Measurements from ENCODE around the gene AXIN1.
"Not testable (repeated sequence)": the region's sequence is repeated elsewhere in the genome, so short reads cannot be mapped to it uniquely, and the experiment has no call there.

GRCh38 chr16:341974-342336 is 10.6 kb downstream of the AXIN1 start:
- TF ChIP-seq, protein P1, sequence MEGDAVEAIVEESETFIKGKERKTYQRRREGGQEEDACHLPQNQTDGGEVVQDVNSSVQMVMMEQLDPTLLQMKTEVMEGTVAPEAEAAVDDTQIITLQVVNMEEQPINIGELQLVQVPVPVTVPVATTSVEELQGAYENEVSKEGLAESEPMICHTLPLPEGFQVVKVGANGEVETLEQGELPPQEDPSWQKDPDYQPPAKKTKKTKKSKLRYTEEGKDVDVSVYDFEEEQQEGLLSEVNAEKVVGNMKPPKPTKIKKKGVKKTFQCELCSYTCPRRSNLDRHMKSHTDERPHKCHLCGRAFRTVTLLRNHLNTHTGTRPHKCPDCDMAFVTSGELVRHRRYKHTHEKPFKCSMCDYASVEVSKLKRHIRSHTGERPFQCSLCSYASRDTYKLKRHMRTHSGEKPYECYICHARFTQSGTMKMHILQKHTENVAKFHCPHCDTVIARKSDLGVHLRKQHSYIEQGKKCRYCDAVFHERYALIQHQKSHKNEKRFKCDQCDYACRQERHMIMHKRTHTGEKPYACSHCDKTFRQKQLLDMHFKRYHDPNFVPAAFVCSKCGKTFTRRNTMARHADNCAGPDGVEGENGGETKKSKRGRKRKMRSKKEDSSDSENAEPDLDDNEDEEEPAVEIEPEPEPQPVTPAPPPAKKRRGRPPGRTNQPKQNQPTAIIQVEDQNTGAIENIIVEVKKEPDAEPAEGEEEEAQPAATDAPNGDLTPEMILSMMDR (IDR thresholded peaks at IDR 0.05; ENCODE audit: insufficient read depth, low read depth, low read length): not testable (repeated sequence)
- TF ChIP-seq EZH2 (IDR thresholded peaks at IDR 0.05; ENCODE audit: insufficient read depth, low read length): not testable (repeated sequence)
